Left lung (tissue), 10 donors: ENCODE measurements around the gene LRRC4C. TPM values are rescaled to one million over a fixed set of nuclear protein-coding genes. Genes with fewer than 3 reads are reported as not detected.
"Not testable (repeated sequence)": the region's sequence is repeated elsewhere in the genome, so short reads cannot be mapped to it uniquely, and the experiment has no call there.

Experiments used
- ATAC-seq: fragments of 200-7000 bp; cut with Tn5 transposase; one replicate; pipeline ENCODE4 v1.9.1; 2020; ENCODE audit warnings: moderate library complexity
- DNase-seq, 4 donors: peaks; one replicate each; pipeline ENCODE4 v3.0.0-alpha.2; 2013 to 2020
- H3K27ac ChIP-seq, 2 donors: fragments of 200-600 bp; sonication (generic) in 1 of 2; one replicate each; pipeline versions ENCODE4 v1.5.0 to v1.8.0; 2020 to 2021
- H3K27me3 ChIP-seq, 2 donors: fragments of 200-600 bp; sonication (generic) in 1 of 2; one replicate each; pipeline versions ENCODE4 v1.5.0 to v1.8.0; 2020 to 2021
- H3K36me3 ChIP-seq, 2 donors: fragments of 200-600 bp; sonication (generic) in 1 of 2; one replicate each; pipeline versions ENCODE4 v1.5.0 to v1.8.0; 2020 to 2021
- H3K4me1 ChIP-seq, 2 donors: fragments of 200-600 bp; one replicate each; pipeline ENCODE4 v1.8.0; 2021
- H3K4me3 ChIP-seq, 2 donors: fragments of 200-600 bp; sonication (generic) in 1 of 2; one replicate each; pipeline versions ENCODE4 v1.5.0 to v1.8.0; 2020 to 2021; ENCODE audit warnings: mild to moderate bottlenecking in 1 of 2
- H3K9me3 ChIP-seq, 2 donors: fragments of 200-600 bp; sonication (generic) in 1 of 2; one replicate each; pipeline versions ENCODE4 v1.5.0 to v1.8.0; 2020 to 2021
- intact Hi-C, 2 donors: fragments of 100-400 bp; cut with DNase I; formaldehyde crosslinking; loops; one replicate each; pipeline versions ENCODE4 v1.11.2 to v1.14.2; 2022
- polyA plus RNA-seq, 6 donors: library from polyadenylated mRNA; unstranded; fragments of 120-200 nt; gene quantifications; one replicate each; pipeline ENCODE4 v1.2.1, GENCODE V29; 2013; ENCODE audit not compliant: insufficient read length in 6 of 6
- total RNA-seq, 2 donors: library from RNA; stranded (reverse); fragmentation: NEBNext Ultra II Directional; extraction: Animal tissue kit (Norgen Biotek cat#: 25700); gene quantifications; one replicate each; pipeline ENCODE4 v1.2.1, GENCODE V29; 2021
- TF ChIP-seq, protein P1 (sequence below), 2 donors: fragments of 200-600 bp; sonication (generic) in 1 of 2; IDR thresholded peaks; one replicate each; pipeline versions ENCODE4 v1.5.0 to v1.8.0; 2021; ENCODE audit warnings: antibody characterized with exemption in 2 of 2
- donor health status: DM: no; HTN: yes; CAD: no.
- donor health status: DM: no; HTN: no; CAD: no.

LRRC4C gene
- total and polyA plus RNA-seq, 8 donors = 0.50 to 6.8 (median 4.2) TPM

- intact Hi-C loops = no loop called here
- Histone ChIP-seq H3K36me3 (no peaks in the 10 kb centered on the region), H3K27me3 (no peaks in the 10 kb centered on the region), H3K4me1 (no peaks in the 10 kb centered on the region), H3K4me3 (no peak overlapping the region), H3K9me3 (no peaks in the 10 kb centered on the region), H3K27ac (no peak overlapping the region)
- DNase-seq (no peak), ATAC-seq (no peak)
- TF ChIP-seq, protein P1, sequence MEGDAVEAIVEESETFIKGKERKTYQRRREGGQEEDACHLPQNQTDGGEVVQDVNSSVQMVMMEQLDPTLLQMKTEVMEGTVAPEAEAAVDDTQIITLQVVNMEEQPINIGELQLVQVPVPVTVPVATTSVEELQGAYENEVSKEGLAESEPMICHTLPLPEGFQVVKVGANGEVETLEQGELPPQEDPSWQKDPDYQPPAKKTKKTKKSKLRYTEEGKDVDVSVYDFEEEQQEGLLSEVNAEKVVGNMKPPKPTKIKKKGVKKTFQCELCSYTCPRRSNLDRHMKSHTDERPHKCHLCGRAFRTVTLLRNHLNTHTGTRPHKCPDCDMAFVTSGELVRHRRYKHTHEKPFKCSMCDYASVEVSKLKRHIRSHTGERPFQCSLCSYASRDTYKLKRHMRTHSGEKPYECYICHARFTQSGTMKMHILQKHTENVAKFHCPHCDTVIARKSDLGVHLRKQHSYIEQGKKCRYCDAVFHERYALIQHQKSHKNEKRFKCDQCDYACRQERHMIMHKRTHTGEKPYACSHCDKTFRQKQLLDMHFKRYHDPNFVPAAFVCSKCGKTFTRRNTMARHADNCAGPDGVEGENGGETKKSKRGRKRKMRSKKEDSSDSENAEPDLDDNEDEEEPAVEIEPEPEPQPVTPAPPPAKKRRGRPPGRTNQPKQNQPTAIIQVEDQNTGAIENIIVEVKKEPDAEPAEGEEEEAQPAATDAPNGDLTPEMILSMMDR (IDR thresholded peaks at IDR 0.05) = no peak
These were observed 1255.8 kb downstream of the LRRC4C start for GRCh38 chr11:40203606-40204005.

- Histone ChIP-seq H3K4me3 (no peak overlapping the region), H3K9me3 (no peaks in the 10 kb centered on the region), H3K36me3 (no peaks in the 10 kb centered on the region), H3K27me3 (no peaks in the 10 kb centered on the region), H3K4me1 (no peaks in the 10 kb centered on the region), H3K27ac (no peak overlapping the region)
- no peak for DNase-seq
- no peak for ATAC-seq
- intact Hi-C loops = no loop called here
- TF ChIP-seq, protein P1 (IDR thresholded peaks at IDR 0.05) = no peak
These were observed 1256.7 kb downstream of the LRRC4C start for GRCh38 chr11:40202589-40203270.

- H3K36me3 ChIP-seq, H3K9me3 ChIP-seq, H3K27ac ChIP-seq, H3K4me1 ChIP-seq, intact Hi-C loops, DNase-seq, H3K4me3 ChIP-seq, H3K27me3 ChIP-seq, ATAC-seq: not testable (repeated sequence)
These were observed 1266.9 kb downstream of the LRRC4C start for GRCh38 chr11:40192590-40192989.

DNA sequence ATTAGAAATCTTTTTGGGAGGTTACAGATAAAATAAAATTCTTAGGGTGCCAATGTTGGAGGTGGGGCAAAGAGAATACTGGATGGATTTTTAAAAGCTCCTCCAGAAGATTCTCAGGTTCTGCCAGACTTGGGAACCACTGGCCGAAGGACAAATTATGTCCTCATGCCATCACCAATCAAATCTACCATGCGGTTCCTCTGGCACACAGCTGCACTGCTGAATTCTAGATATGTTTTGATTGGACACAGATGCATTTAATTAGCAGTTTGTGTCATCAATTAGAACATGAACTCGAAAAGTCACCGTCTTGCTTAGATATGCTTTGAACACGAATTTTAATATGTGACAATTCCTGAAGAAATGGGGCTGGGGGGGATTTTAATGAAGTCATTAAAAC is 1269.2 kb downstream of the LRRC4C start:
- TF ChIP-seq, protein P1 (IDR thresholded peaks at IDR 0.05) = no peak
- no peak overlapping the region for H3K27ac ChIP-seq
- intact Hi-C loops = no loop called here

GRCh38 chr11:40188848-40189247 is 1270.6 kb downstream of the LRRC4C start:
- no peaks in the 10 kb centered on the region for H3K4me1 ChIP-seq
- H3K27ac ChIP-seq = no peak overlapping the region
- peak in 2 of 4 donors; percentile 18 to 54 for DNase-seq
- H3K27me3 ChIP-seq = no peaks in the 10 kb centered on the region
- no peak for ATAC-seq
- intact Hi-C loops = no loop called here
- H3K9me3 ChIP-seq = no peaks in the 10 kb centered on the region
- TF ChIP-seq, protein P1 (IDR thresholded peaks at IDR 0.05) = no peak
- no peak overlapping the region for H3K4me3 ChIP-seq
- H3K36me3 ChIP-seq = no peaks in the 10 kb centered on the region

More for the DNA sequence above, 1269.2 kb downstream of the LRRC4C start:
- Histone ChIP-seq H3K9me3 (no peaks in the 10 kb centered on the region), H3K4me3 (no peak overlapping the region), H3K4me1 (no peaks in the 10 kb centered on the region), H3K36me3 (no peaks in the 10 kb centered on the region), H3K27me3 (no peaks in the 10 kb centered on the region)
- no peak for DNase-seq
- no peak for ATAC-seq

DNA sequence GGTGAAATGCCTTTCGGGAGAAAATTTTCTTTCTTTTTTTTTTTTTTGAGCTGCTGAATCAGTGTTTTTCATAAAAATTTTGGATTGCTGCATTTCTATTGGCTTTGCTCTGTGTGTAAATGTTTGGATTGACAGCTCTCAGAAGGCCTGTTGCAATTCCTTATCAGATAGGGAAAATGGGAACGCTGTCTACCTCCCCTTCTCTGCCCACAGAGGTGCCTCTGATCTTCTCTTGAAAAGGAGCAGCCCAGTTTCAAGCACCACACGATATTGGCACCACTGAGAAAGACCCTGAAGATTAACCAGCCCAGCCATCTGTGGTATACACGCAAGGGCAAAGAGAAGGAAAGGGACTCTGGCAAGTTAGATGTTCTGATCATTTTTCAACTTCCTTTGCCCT is 1272.2 kb downstream of the LRRC4C start:
- Histone ChIP-seq H3K4me3 (no peak overlapping the region), H3K27me3 (no peaks in the 10 kb centered on the region), H3K27ac (no peak overlapping the region), H3K9me3 (no peaks in the 10 kb centered on the region), H3K36me3 (no peaks in the 10 kb centered on the region), H3K4me1 (no peaks in the 10 kb centered on the region)
- ATAC-seq = no peak
- no peak for DNase-seq
- TF ChIP-seq, protein P1 (IDR thresholded peaks at IDR 0.05) = no peak
- intact Hi-C loops = no loop called here
